HS-5 (cell line): ENCODE measurements around the gene ARRB1.
"Not testable (repeated sequence)": the region's sequence is repeated elsewhere in the genome, so short reads cannot be mapped to it uniquely, and the experiment has no call there.

ENCODE experiments used
- DNase-seq: peaks from one replicate; pipeline ENCODE4 v3.0.0-alpha.2; 2012; ENCODE audit warnings: low read depth

The ARRB1 gene

GRCh38 chr11:75371949-75372876 is 20.8 kb upstream of the ARRB1 start:
- no peak for DNase-seq

DNA sequence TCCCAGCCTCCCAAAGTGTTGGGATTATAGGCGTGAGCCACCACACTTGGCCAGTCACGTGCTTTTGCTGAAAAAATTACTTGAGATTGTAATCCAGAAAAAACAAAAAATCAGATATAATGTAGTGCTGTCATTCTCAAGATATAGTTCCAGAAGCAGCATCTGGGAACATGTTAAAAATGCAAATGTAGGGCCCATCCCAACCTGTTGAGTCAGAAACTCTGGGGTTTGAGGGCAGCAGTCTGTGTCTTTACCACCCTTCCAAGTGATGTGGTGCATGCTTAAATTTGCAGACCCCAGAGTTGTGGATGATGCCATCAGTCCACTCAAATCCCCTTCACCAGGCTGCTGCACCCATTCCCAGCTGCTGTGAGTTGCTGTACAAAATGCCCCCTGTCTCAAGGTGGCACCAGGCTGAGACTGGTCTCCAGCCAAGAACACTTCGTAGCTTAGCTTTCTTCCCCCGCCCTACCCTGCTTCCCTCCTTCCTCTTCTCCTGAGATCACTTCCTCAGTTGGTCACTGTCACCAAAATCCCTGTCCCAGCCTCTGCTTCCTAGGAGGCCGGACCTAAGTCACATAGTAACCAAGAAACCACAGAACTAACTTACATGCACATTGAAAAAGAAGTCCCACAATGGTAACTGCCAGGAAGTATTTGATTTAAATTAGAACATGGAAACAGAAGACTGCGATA is 18.2 kb upstream of the ARRB1 start:
- no peak for DNase-seq

- DNase-seq, result not testable (repeated sequence)
Measured at GRCh38 chr11:75366826-75367225, 15.4 kb upstream of the ARRB1 start.

GRCh38 chr11:75365711-75366181 is 14.3 kb upstream of the ARRB1 start:
- peak; percentile 78 for DNase-seq

GRCh38 chr11:75362285-75362684 is 10.8 kb upstream of the ARRB1 start:
- DNase-seq, result not testable (repeated sequence)

GRCh38 chr11:75356613-75357012 is 5.2 kb upstream of the ARRB1 start:
- no peak for DNase-seq

GRCh38 chr11:75355051-75355450 is 3.6 kb upstream of the ARRB1 start:
- DNase-seq, result no peak

DNA sequence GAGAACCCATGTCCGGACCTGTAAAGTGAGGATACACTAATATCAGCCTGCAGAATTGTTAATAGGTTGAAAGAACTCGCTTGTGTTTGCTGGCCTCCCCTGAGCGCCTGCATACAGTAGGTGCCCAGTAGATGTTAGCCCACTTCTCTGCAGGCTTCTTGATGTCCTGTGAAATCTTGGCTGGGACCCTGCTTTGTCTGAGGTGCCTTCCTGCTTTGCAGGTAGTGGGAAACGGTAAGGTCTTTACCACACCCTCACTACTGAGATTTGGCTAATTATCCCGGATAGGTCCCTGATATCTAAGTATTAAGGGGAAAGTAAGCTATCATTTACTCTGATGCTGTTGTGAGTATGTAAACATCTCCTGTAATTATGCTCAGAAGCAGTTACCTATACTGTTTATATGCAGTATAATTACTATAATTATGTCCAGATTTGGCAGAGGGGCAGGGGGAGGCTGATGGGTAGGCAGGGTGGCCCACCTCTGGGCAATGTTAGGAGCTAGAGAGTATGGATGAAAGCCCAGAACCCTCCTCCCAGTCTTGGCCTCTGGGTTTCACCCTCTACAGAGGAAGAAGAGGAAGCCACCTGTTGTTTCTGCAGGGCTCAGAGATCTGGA is 1.2 kb upstream of the ARRB1 start:
- no peak for DNase-seq

- DNase-seq, result no peak
Measured at GRCh38 chr11:75351791-75352587, 528 bp upstream of the ARRB1 start.

DNA sequence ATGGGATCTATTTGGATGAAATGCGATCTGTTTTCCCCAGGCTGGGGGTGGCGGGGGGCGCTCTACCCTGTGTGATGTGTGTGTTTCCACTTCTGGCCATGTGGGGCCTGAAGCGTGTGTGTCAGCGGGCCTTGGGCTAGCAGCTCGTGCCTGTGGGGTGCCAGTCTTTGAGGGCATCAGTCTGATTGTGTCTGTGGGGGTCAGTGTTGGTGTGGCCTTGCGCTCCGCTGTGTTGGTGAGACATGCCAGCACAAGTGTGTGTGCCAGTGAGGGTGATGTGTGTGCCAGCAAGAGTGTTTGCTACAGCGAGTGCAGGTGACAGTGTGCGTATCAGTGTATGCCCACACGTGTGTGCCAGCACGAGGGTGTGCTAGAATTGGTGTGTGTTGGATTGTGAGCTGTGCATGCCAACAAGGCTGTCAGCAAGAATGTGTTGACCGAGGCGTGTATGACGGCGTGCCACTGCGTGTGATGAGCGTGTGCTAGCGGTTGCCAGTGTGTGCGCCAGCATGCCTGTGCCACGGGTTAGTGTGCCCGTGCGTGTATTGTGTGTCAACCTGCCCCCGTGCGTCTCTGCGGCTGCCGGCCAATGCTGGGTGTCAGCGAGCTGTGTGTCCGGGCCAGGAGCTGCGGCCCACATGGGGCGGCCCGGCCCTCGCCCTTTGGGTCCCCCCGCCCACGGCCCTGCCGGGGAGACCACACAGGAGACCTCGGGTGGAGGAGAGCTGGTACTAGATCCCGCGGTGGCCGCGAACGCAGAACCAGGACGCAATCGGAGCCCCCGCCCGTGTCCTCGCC is 519 bp downstream of the ARRB1 start:
- DNase-seq, result no peak

- no peak for DNase-seq
Measured at GRCh38 chr11:75350122-75350742, 1.2 kb downstream of the ARRB1 start.

DNA sequence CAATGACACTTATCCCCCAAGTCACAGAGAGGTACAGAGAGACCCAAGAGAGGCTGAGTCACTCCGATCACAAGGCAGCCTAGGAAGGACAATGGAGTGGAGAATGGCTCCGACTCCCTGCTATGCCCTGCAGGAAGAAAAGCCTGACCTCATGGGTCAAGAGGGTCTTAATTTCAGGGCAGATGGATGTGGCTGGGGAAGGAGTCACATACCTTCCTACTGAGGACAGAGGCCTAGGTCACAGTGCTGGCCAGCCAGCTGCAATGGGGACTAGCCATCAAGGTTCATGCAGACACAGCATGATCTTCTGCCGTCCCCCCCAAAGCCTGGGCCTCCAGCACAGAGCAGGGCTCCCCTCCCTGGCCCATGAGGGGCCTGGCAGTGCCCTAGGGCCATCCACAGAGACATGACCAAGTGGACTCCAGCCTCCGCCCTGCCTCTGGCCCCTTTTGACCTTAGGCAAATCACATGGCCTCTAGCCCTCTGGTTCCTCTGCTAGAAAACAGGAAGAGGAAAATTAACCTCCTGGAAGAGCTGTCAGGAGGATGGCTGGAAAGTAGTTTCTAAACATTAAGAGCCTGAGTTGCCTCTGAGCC is 1.8 kb downstream of the ARRB1 start:
- DNase-seq, result no peak

- peak; percentile 76 for DNase-seq
Measured at GRCh38 chr11:75347781-75348566, 3.5 kb downstream of the ARRB1 start.

DNA sequence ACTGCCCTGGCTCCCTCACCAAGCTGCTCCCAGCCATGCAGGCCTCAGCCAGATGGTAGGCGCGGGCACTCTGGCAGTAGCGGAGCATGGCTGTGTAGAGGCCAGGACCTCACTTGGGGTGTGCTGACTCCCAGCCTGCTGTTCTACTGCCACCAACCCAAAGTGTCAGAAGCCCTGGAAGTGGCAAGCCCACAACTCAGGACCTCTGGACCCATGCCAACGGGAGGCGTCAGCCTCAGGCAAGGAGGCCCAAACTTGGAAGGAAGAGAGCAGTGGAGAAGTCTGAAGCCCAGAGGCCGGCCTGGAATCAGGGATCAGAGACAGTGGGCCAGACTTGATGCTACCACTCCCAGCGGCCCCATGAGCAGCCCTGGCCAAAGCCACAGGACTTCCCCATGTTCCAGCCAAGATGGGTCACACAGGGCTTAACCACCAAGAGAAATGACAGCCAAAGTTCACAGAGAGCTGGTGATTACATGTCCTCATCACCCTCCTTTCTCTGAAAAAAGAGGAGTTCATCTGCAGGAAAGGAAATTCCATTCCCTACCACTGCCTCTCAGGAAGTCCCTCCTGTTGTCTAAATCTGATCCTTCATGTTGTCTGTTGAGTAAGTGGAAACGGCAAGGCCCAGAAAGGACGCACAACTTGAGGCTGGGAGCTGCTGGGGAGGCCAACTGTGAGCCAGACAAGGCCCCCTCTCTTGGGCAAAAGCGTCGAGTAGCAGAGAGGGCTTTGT is 4.4 kb downstream of the ARRB1 start:
- DNase-seq, result no peak

DNA sequence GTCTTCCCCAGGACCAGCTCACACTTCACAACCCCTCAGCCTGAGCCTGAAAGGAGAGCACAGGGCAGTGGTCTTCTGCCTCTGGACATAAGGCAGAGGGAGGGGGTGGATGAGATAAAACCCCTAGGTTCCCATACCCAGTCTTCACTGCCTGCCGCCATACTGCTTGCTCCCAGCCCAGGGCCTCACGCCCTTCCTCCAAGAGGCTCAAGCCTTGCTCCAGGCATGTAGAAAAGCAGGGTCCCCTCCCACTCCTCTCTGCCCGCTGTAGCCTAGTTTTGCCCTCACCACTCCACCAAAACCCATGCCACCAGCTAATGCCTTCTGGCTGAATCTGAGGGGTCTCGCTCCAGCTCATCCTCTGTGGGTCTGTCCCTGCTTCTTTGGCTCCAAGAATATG is 5.2 kb downstream of the ARRB1 start:
- DNase-seq, result no peak

GRCh38 chr11:75345455-75346160 is 5.9 kb downstream of the ARRB1 start:
- DNase-seq, result no peak

DNA sequence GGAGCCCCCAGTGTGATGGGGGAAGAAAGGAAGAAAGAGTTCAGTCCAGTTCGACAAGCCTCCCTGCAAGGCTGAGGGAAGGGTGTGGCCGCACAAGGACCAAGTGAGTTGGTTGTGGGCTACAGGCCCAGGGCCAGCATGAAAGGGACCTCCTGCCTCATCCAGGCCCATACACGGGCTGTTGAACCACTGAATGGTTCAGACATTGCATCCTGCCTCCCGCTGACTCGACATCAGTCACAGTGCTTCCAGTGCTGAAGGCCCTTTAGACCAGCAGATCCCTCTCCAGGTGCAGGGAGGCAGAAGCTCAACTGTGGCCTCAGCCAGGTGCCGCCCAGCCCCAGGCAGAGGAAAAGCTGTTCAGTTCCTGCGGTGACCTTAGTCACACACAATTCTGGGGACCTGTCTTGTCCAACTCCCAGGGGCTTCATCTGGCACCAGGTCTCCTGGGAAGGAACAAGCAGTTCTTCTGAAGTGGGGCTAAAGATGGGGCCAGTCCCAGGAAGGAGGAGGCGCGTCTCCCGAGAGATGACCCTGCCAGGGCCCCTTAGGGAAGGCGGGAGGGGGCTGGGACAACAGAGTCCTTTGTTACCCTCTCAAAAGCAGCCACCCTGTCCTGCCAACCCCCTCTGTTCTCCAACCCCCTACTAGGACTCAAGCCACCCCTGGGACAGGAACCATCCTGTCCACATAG is 6.6 kb downstream of the ARRB1 start:
- DNase-seq, result no peak
